IPS-11a (cell line): Measurements from ENCODE around the gene SYCE1.
"Not testable (repeated sequence)": the region's sequence is repeated elsewhere in the genome, so short reads cannot be mapped to it uniquely, and the experiment has no call there.

Experiments used
- H3K4me3 ChIP-seq: one replicate; pipeline ENCODE4 v1.5.1; 2013; ENCODE audit warnings: low read depth, low read length, control low read depth

Gene SYCE1, protein sequence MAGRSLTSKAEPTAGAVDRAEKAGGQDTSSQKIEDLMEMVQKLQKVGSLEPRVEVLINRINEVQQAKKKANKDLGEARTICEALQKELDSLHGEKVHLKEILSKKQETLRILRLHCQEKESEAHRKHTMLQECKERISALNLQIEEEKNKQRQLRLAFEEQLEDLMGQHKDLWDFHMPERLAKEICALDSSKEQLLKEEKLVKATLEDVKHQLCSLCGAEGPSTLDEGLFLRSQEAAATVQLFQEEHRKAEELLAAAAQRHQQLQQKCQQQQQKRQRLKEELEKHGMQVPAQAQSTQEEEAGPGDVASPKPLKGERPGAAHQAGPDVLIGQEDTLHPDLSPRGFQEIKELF

DNA sequence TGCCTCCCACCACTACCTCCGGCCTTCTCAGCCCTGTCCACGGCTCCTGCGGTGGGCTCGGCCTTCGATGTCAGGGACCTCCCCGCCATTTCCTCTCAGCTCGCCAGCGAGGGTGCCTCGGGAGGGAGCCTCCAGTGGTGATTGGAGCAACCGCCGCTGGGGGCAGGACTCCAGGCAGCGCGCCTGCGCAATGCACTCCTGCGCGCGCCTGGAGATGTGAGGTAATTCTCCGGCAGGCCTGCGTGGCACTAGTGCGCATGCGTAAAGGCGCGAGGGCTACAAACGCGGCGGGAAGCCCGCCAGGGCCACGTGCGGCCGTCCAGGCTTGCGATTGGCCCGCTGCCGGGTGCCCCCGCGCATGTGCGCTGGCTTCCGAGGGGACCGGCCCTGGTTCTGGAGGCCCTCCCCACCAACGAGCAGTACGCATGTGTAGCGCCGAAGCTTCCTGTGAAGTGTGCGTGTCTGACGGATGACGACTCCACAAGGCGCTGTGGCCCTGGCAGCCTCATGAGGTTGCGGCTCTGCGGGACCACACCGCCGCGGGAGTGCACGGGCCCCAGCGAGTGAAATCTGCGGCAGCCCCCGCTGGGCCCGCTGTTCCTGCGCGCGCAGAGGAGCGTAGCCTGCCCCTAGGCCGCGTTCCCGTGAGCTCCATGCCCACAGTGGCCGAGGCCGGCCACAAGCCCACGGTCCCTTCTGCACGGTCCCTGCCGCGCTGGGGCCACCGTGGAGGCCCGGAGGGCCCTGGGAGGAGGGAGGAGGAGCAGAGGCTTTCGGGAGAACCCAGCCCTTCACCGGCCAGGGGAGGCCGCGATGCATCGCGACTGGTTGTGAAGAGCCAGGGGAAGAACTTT, at the start of gene SYCE1:
TSS of gene SYCE1 (minus strand) at position 143 of the 854 bp plus-strand sequence. CDS start at position 89, 54 bp downstream.
- H3K4me3 ChIP-seq: no peak within 1 kb of the TSS

DNA sequence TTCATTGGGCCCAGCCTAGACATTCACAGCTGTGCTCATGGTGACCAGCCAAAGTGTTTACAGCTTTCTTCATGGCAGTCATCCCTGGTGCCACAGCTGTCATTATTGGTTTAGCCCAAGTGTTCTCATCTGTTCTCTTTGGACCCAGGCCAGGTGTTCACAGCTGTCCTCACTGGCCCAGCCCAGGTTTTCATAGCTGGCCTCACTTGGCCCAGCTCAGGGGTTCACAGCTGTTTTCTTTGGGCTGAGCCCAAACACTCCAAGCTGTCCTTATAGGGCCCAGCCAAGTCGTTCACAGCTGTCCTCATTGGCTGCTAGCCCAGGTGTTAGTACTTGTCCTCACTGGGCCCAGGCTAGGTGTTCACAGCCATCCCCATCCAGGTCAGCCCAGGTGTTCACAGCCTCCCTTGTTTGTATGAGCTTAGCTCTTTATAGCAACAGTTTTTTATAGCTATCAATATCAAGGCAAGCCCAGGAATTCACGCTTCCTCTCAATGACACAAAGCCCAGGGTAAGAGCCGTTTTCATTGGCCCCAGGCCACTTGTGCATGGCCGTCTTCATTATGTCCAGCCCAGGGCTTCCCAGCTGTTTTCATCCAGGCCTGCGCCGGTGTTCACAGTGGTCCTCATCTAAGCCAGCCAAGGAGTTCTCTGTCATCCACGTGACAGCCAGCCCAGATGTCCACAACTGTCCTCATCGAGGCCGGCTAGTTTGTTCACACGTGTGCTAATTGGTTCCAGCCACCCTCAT, 49.6 kb upstream of the SYCE1 start:
- H3K4me3 ChIP-seq: no peak overlapping the region

DNA sequence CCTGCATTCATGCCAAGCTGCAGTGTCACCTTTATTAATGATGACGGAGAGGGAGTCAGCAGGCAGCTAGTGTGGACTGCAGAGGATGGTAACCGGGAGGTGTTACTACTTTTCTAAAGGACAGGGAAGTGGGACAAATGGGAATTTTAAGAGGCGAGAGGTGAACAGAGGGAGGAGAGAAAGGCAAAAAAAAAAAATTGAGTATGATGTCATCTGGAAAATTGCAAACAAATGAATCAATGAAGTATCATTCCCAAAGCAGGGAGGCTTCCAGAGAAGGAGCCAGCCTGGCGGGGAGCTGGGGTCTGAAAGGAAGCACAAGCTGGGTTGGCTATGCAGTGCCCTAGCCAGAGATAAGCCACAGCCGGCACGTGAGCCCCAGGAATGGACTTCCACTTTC, 48.3 kb upstream of the SYCE1 start:
- no peak overlapping the region for H3K4me3 ChIP-seq

DNA sequence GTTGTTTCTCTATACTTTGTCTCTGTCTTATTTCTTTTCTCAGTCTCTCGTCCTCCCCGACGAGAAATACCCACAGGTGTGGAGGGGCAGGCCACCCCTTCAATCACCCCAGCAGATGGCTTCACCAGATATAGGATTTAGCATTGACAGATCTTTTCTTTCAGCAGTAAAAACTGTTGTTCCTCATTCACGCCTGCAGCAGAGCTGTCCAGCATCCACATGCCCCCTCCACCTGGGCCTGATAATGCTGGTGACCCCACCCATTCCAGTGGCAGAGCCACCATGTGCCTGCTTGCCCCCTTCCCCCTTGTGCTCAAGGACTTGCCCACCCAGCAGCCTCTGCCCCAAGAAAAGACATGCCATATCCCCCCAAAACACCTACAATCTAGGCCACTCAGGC, 45.7 kb upstream of the SYCE1 start:
- H3K4me3 ChIP-seq: no peak overlapping the region

DNA sequence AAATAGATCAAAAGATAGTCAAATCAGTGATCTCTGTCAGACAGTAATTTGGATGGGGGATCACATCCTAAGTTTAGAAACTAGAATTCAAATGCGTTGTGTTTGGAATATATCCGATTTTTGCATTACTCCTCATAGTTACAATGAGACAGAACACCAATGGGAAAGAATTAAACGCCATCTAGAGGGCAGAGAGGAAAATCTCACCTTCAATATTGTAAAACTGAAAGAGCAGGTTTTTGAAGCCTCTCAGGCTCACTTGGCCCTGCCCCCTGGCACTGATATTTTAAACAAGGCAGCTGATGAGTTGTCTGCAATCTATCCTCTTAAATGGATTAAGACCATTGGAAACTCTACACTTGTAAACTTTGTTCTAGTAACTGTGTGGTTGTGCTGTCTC, 43.5 kb upstream of the SYCE1 start:
- no peak overlapping the region for H3K4me3 ChIP-seq

DNA sequence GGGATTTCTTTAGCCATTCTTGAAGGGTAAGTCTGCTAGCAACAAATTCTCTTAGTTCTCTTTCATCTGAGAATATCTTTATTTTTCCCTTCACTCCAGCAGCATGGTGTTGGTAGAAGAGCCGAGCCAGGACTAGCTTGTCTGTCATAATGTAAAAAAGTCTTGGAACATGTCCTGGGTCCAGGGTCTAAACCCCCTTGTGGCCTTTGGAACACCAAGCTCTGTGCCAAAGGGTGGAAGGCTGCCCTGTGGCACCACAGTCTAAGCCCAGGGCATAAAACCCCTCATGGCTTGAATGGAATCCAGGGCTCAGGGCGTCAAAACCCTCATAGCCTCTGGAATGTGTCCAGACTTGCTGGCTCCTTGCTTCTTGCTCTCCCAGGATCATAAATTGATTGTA, 38.1 kb upstream of the SYCE1 start:
- not testable (repeated sequence) for H3K4me3 ChIP-seq

DNA sequence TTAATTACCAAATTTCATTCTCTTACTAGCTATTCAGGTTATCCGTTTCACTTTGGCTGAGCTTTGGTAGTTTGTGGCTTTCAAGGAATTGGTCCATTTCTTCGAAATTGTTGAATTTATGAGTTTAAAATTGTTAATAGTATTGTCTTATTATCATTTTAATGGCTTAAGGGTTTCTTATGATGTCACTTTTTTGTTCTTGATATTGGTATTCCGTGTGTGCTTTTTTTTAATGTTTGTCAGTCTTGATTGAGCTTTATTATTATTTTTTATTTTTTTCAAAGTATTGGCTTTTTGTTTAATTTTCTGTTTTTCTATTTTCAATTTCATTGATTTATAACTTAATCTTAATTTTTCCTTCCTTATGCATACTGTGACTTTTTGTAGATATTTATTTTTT, 35.3 kb upstream of the SYCE1 start:
- H3K4me3 ChIP-seq: no peak overlapping the region

DNA sequence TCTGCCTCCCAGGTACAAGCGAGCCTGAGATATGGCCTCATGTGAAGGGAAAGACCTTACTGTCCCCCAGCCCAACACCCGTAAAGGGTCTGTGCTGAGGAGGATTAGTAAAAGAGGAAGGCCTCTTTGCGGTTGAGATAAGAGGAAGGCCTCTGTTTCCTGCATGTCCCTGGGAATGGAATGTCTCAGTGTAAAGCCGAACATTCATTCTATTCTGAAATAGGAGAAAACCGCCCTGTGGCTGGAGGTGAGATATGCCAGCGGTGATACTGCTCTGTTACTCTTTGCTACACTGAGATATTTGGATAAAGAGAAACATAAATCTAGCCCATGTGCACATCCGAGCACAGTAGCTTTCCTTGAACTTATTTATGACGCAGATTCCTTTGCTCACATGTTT, 34.5 kb upstream of the SYCE1 start:
- H3K4me3 ChIP-seq: not testable (repeated sequence)

DNA sequence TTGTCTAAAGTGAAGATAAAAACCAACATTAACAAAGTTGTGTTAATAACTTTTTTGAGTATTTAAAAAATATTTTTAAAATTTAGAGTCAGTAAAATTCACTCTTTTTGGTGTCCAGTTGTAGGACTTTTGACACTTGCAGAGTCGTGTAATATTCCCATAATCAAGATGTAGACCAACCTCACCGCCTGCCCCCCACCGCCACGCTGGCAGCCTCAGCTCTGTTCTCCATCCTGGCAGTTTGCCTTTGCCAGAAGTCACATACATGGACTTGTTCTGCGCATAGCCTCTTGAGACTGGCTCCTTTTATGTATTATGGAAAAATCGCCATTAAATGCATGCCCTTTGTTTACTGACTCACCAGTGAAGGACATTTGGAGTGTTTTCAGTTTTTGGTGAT, 27.3 kb upstream of the SYCE1 start:
- no peak overlapping the region for H3K4me3 ChIP-seq

DNA sequence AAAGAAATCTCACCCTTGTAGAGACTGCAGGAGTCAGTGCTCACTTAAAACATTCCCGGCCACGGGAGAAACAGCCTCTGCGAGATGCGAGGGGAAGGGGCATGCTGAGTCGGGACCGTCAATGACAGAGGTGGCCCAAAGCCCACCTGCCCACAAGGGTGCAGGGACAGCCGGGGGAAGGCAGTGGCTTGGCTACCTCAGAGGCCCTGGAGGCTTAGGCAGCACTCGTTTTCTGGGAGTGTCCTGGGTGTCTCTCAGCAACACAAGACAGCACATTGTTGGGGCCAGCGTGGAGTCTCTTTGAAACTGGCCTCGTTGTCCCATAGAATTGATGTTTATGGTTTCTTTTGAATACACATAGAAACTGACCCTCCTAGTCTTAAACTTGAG, 25.6 kb upstream of the SYCE1 start:
- no peak overlapping the region for H3K4me3 ChIP-seq

DNA sequence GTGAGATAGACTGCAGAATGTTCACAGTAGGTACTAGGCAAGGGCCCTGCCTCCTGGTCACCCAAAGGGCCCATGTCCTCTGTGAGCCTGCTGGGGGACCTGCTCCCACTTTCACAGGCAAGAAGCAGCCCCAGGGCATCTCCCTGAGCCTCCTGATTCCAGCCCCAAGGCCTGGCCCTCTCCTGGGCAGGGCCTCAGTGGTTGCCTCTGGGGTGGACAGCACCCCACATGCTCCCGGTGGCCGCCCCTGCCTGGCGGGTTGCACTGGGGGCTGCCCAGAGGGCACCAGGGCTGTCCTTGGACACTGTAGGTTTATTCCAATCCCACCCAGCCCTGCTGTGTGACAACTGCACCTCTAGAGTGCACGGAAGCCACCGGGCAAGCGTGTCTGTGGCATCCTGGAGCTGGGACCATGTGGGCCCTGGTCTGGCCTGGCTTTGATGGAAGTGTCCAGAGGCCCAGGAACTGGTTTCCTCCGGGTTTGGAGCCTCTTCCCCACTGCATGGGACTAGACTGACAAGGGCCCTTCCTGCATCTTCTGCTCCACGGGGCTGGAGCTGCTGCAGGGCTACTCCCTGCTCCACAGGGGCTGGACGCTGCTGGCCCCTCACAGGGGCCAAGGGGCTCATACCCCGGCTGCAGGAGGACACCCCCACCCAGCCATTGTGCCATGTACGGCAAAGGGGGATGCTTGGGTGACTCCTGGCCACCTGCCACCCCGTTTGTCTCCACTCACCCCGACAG, 25.0 kb upstream of the SYCE1 start:
- no peak overlapping the region for H3K4me3 ChIP-seq

DNA sequence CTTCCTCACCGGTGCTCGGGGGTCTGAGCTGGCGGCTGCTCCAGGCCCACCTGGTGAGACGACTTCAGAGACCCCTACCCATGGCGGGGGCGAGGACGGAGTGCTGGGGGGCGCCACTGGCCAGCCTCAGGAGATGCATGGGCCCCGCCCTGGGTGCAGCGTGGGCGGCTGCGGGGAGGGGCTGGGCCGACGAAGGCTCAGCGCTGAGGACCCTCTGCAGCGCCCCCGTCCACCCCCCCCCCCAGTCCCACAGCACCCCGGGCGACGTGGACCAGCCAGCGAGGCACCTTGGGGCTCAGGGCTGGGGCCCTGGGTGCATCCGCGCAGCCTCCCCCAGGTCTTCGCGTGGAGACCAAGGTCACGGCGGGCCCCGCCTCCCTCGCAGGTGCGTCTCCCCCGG, 11.7 kb upstream of the SYCE1 start:
- H3K4me3 ChIP-seq: not testable (repeated sequence)

DNA sequence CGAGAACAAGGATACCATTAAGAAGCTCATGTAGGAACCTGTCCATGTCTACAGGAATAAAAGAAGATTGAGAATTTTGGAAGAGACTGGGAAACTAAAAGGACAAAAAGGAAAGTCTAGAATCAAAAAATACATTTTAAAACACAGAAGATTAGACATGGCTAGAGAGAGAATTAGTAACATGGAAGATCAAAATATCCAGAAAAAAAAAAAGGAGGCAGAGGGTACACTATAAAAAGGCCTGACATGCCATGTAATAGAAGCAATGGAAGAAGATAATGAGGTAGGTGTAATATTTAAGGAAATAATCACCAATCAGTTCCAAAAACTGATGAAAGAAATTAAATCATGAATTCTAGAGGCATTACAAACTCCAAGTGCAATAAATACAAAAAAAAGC, 8.1 kb upstream of the SYCE1 start:
- H3K4me3 ChIP-seq: not testable (repeated sequence)

DNA sequence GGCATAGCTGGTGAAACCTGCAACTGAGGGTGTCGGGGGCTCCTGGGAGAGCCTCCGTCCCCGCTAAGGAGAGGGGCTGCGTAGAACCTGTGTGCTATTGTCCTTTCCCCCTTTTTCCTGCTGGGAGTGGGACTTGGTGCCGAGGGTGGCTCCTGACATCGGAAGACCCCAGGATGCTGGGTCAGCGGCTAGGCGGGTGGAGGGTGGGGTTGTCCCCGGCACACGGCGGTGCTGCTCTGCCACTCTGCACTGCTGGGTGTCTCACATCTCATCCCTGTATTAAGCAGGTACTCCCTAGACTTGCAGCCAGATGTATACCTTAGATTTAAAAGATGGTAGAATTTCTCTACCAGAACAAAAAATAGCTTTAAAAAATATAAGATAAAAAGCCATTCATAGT, 6.7 kb upstream of the SYCE1 start:
- not testable (repeated sequence) for H3K4me3 ChIP-seq

DNA sequence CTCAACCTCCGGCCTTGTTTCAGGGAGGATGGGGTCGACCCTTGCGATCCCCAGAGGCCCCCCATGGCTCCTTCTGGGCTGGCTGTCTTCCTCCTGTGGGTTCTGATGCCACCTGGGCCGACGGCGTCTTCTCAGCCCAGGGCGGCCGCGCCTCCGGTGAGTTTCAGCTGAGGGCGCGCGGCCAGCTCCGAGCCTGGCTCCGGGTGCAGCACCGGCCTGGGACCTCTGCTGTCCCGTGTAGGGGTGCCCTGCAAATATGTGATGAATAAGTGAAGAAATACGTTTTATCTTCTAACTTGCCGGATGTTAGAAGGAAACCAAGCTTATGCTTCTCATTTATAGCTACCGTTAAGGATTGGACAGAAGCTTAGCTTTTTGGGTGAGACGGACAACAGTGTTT, 4.4 kb upstream of the SYCE1 start:
- H3K4me3 ChIP-seq: not testable (repeated sequence)

DNA sequence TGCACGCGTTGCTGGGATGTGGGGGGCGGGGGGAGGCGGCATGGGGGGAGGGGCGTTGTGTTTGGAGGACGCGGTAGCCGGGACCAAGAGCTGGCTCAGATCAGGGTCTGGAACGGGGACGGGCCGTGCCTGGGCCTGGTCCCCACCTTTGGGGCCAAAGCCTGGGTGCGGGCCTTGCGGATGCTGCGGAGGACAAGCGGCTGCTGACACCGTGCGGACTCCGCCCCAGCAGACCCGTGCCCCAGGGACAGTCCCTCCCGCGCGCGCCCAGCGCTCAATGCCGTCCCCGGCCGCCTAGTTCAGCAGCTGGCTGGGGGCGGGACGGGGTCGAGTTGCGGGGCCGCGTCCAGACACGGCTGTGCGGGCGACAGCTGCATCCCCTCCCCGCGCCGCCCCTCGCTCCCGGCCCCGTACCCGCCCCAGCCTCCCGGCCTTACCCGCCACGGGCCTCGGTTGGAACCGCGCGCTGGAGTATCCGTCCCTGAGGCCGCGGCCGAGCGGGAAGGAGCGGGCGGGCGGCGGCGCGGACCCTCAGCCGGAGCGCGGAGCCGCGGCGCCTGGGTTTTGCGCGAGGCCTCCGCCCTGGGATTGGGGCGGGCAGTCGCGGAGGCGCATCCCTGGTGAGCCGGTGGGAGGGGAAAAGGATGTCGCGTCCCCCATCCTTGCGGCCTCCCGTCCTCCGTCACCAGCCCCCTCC, 3.6 kb upstream of the SYCE1 start:
- not testable (repeated sequence) for H3K4me3 ChIP-seq

DNA sequence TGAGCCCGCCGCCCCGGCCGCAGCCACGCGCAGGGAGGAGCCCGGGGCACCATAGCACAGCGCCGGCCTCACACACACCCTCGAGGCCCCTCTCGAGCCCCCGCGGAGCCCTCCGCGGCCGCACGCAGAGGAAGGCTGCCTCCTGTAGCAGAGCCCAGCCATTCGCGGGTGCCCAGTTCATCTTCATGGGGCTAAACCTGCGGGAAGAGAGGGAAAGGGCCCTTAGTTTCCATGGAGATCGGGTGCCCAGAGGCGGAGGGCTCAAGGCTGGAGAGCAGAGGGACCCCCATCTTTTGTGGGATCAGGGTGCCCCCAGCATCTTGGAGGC, 2.9 kb upstream of the SYCE1 start:
- H3K4me3 ChIP-seq: no peak overlapping the region

DNA sequence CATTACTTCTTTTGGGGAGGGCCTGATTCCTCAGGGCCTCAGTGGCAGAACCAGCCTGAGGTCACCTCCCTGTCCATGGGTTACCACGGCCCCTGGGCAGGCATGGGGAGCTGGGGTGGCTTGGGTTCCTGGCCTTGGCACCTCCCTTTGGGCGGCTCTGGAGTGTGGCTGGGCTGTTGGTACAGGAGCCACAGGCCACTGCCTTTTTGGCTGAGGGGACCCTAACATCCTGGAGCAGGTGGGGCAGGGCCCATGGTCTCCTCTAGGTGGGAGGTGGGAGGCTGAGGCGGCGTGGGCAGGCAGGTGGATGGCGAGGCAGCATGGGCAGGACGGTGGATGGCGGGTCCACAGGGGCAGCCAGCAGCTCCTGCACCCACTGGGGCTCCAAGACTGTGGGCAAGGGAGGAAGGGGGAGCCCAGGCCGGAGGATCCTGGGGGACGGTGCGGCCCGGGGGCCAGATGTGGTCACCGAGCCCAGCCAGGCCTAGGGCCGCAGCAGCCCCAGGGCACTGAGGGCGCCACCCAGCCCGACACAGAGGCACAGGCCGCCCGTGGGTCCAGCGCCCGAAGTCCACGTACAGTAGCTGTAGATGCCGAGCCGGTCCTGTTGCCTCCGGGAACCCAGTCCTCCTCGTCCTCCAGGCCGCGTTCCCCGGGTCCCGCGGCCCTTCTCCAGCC, 2.4 kb upstream of the SYCE1 start:
- H3K4me3 ChIP-seq: no peak overlapping the region

DNA sequence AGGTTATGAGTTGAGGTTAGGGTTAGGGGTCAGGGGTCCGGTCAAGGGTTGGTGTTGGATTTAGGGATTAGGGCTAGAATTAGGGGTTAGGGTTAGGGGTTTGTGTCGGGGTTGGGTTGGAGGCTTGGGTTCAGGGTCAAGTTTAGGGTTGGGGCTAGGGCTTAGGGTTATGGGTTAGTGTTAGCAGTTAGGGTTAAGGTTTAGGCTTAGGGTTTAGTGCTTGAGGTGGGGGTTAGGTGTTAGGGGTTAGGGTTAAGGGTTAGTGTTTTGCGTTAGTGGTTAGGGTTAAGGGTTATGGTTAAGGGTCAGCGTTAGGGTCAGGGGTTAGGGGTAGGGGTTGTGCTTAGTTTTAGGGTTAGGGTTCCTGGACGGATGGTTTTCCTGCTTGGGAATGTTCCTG, 1.7 kb upstream of the SYCE1 start:
- H3K4me3 ChIP-seq: no peak overlapping the region

DNA sequence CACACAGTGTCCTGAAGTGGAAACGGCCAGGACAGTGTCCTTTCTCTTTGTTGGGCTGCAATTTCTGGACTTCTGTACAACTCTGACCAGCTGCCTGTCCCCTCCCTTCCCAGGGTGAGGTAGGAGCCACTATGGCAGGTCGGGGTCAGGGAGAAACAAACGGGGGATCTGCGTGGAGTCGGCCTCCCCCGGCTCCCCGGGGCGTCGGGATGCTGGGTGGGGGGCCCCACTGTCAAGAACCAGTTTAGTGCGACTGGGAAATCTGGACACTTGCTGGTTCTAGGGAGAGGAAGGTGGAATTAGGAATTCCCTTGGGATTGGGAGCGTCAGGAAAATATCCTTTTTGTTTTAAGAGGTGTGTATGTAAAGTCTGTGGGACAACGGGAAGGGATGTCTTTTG, 567 bp downstream of the SYCE1 start:
- H3K4me3 ChIP-seq: no peak overlapping the region
